SW 1271 (cell line): Measurements from ENCODE around the gene ADCYAP1R1.

ENCODE experiments used
- DNase-seq, 2 experiments: peaks; one replicate each; lab custom pipeline; 2025; lab: John Stamatoyannopoulos, UW

Gene ADCYAP1R1

DNA sequence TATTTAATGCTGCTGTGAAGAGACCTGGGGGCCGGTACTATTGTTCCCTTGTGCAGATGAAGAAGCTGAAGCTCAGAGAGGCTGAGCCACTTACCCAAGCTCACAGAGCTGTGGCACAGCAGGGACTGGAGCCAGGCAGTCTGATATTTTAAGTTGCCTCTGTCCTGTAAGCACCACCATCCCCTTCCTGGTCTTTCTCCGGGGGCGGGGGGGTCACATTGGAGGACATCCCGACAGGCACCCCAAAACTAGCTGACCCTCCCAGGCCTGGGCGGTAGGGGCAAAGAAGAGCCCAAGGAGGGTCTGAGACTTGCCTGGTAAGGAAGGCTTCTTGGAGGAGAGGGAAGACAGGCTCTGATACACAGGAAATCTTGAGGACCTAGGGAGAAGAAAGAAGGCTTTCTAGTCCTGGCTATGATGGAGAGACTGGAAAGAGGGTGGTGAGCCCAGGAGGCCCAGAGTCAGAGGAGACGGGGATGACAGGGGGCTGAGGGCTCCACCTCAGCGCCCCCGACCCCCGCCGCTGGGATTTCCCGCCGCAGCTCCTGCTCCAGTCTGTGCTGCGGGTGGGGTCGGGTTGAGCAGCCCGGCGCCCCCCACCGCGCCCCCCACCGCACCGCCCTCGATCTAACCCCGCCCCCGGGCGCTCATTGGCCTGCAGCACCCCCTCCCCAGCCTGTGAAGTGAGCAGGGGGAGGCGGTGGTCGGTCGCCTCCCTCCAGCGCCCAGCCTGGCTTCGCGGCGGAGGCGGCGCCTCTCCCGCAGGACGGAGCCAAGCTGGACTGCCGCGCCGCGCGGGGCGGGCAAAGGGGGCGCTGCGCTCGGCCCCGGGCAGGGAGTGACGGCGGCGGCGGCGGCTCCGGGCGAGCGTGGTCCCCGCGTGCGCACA, at the start of gene ADCYAP1R1:
TSS of gene ADCYAP1R1 (plus strand) at position 711 of the 889 bp plus-strand sequence. CDS start 10,957 bp downstream, outside the sequence.
- DNase-seq: no peak

DNA sequence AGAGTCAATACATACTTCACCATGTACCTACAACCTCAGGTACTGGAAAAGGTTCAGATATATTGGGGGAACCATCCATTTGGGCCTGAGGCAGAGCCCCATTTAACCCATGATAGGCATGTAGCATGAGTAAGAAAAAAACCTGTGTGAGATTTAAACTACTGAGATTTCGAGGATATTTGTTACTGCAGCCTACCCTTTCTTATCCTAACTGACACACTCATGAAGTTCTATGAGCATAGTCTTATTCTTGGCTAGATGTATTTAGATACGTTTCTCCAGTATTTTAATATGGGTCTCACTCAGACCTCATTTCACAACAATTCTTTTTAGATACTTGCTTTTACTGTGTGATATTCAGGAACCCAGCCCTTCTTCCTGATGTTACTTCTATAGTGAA, 49.0 kb upstream of the ADCYAP1R1 start:
- no peak for DNase-seq

DNA sequence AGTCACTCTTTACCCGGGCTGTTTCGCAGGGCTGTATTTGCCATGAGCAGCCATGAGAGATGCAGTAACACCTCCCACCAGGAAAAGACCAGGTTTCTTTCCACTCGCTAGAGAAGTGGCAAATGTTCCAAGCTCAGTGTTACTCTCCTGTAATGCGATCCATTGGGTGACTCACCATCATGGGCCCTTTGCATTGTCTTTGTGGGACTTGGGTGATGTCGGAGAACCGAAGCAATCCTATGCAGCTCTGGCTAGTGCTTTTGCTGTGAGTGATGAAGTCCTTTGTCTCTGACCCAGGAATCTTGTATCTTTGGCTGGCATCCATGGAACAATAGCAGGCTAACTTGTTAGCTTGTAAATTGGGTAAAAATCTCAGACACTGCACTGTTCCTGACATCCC, 48.4 kb upstream of the ADCYAP1R1 start:
- DNase-seq: no peak

DNA sequence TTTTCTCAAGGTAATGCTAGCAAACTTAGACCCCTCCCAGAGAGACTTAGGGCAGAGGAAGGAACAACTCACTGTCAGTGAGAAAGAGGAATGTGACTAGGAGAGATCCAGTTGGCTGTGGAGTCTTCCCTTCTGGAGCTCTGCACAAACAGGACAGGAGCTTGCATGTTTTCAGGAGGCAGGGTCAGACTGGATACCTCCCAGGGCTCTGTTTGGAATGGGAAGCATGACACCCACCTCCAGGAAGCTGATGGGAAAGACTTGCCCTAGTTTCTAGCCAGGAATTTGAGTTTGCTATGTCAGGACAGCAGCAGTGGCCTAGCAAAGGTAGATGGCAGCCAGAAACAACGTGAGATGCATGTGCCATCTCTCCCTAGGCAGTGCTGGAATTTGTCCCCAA, 47.7 kb upstream of the ADCYAP1R1 start:
- DNase-seq: no peak

DNA sequence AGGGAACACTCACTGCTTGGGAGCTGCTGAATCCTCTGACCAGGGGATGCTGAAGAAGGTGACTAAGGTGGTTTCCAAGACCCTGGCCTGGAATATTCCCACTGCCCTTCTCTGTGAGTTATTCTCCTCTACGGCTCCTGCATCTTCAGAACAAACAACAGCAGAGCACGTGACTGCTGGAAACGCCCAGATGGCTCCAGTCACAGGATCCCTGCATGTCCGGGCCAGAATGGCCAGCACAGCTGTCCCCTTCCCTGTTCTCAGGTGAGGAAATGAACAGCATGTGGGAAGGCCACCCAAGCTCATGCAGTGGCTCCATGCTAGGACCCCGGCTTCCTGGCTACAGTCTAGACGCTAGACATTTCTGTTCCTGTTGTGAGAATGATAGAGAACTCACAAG, 45.3 kb upstream of the ADCYAP1R1 start:
- DNase-seq: no peak

DNA sequence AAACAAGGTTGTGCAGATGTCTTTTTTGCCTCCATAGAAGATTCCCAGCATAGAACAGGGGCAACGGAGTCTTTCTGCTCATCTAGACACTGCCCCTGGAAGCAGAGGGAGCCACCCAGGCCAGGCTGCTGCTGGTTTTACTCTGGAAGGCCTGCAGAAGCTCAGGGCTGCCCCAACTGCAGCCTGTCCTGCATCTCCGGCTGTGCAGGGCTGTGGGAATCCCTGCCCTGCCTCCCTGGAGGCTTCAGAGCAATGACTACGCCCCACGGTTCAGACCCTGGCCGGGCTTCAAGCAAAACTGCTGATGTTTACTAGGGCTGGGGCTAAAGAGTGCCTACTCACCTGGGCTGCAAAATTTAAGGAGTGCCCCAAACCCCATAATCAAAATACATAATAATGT, 44.5 kb upstream of the ADCYAP1R1 start:
- no peak for DNase-seq

DNA sequence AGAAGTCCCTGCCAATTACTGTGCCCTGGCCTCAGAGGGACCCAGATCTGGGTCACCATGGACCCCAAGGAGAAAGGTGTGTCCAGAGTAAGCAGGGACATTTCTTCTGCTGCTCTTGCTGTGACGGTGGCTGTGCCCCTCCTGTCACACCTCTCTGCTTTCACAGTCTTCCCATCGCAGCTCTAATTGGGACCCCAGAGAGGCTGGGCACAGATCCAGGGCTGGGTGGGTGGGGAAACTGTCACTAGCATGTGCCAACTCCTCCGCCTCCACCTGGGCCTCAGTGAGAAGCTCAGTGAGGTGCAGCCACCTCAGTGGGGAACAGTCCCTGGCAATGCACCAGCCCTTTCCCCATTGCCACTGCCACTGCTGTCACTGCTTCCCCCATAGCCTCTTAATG, 37.3 kb upstream of the ADCYAP1R1 start:
- DNase-seq: no peak

DNA sequence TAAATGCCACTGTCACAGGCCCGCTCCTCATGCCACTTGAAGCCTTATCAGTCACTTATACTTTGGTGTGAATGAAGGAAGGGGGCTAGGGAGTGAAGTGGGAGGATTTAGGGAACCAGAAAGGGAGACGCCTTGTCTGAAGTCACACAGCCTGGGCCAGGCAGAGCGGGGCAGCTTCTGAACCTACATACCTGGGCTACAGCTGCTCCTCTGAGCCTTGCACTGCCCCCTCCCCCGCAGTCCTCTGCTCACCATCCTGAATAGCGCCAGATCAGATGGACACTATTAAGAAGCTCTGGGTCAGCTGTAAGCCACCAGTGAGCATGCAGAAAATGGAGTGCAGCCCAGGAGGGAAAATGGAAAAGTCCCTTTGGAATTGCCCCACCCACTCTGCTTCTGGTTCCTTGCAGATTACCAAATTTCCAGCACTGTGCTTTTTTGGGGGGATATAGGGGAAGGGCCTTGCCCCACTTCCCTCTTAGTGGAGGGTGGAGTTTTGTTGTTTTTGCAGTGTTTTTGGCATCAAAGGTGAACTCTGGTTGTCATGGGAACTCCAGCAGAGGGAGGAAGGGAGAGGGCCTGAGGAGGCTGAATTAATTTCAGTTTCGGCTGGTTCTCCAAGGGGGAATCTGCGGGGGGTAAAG, 35.0 kb upstream of the ADCYAP1R1 start:
- no peak for DNase-seq

DNA sequence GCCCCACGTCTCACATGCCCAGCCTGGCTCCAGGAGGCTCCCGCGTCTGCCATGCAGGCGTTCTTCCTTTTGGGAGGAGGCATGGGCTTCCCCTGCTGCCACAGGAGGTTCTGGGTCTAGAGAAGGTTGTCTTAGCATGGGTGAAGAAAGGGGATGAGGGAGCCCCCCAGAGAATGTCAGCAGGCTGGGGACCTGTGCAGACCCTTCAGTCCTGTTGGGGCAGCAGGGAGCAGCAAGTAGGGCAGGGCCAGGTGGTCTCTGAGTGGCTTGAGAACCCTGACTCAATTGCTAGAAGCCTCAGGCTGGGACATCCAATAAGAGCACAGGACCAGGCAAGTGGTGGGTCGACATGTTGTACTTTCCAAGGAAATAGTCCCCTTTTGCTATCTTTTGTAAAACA, 34.4 kb upstream of the ADCYAP1R1 start:
- no peak for DNase-seq

DNA sequence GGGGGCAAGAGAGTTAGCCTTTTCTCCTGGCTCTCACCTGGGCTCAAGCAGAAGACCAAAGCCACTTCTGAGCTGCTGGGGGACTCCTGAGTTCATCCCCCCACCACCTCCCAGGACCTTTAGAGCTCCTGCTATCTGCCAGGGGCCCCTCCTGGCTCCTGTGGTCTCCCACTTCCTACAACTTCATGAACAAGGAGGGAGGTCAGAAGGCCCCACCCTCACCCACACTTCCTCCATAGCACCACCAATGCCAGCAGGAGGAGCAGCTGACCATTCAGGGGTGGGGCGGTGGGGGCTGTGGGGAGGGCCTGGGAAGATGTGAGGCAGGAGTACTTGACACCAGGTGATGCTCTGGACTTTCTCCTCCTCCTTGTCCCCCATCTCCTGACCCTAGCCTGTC, 32.6 kb upstream of the ADCYAP1R1 start:
- no peak for DNase-seq

DNA sequence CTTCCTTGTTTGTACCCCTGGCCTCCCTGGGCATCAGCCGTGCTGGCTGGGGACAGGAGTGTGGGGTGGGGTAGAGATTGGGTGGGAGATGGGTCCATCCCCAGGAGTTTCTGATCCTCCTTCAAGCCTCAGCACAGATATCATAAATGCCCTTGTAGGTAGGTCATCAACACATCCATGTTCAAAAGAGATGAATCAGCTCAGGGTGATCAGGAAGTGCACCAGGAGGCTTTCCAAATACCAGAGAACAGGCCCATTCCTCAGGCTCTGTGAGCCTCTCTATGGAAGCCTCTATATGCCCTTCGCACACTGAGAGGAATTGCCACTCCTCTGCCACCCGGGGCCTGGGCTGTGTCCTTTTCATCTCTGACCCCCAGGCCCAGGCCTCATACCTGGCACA, 31.9 kb upstream of the ADCYAP1R1 start:
- no peak for DNase-seq

DNA sequence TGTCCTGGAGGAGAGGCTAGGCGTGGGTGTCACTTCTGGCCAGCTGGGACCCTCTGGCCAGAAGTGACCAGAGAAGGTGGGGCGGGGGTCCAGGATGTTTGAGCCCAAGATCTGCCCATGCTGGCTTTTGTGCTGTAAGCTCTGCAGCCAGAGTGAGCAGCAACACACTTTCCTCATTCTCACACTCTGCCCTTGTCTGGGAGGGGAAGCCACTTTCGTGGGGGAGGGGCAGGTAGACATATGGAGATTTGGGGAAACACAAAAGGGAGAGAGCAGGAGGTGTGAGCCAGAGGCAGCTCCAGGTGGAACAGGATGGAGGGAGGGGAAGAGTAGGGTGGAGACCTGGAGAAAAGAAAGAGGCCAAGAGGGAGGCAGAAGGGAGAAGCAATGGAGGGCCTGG, 31.5 kb upstream of the ADCYAP1R1 start:
- DNase-seq: no peak

DNA sequence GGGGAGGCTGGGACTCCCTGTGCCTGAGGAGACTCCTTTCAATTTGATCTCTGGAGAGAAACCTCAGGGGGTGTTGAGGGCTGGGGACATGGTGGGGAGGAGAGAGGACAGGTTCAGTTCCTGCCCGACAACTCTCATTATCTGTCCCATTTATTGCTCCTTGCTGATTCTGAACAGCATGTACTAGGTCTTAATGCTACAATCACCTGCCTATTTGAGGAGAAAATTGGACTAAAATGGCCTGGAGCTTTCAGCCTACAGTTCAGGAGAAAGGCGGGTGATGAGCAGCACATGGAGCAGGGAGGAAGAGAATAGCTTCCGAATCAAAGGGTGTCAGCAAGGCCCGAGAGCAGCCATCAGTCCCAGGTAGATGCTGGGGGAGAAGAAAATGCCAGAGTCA, 30.0 kb upstream of the ADCYAP1R1 start:
- no peak for DNase-seq

DNA sequence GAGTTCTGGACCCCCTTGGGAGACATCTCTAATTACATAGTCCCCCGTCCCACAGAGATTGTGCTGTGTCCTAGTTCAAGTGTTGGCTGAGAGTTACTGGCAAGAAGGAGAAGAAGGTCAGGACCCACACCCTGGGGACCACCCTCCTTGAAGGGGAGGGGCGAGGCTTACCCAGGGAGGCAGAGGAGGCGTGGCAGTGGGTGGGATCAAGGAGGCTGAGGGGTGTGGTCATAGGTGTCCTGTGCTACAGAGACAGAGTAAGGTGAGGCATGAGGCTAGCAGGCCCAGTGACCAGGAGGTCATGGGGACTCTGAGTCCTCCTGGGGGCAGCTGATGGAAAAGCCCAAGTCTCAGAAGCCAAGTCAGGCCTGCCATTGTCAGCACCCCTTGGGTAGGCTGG, 29.4 kb upstream of the ADCYAP1R1 start:
- DNase-seq: no peak

DNA sequence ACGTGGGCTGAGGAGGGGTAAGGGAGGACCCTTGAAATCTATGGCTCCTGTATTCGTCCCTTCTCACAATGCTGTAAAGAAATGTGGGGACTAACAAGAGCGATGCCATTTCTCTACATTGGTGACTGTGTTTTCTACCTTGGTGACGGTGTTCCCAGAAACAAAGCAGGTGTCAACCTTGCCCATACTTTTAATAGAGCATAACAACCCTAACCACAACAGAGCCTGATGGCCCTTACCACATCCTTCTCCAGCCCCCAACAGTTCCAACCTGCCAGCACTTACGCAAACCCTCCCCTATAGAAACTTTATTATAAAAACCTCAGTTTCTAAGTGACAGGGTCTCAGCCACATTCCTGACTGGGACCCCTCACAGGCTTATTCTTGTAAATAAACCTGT, 28.2 kb upstream of the ADCYAP1R1 start:
- no peak for DNase-seq

DNA sequence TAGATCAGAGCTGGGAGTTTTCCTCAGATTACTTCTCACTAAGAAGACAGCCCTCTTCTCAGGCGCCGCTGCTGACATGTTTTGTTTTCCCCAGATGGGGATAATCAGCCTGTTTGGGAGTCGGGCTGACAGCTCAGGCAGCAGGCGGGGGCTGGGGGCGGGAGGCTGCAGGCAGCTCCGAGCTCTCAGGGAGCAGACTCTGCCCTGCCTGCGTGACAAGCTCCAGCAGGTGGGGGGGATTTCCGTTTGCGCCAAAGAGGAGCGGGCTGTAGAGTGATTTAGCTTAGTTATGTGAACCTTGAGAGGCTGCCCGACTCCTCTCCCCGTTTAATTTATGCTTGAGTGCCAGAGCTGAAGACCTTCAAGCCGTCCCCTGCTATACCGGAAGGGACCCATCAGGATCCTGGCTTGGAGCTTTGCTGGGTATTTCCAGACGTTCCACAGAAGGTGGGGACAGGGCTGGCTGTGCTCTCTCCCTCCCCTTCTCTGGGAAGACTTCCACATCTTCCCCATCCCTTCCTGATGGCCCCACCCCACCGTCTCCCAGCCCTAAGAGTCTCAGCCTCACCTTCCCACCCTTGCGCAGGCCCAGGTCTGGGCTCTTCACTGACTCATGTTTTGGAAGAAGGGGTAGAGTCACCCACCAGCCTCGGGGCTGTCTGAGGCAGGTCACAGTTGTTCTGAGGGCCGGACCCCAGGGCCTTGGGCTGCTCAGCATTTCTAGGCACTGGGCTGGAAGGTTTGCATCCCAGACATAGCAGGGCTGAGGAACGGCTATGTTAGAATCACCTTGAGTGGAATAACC, 24.7 kb upstream of the ADCYAP1R1 start:
- DNase-seq: no peak

DNA sequence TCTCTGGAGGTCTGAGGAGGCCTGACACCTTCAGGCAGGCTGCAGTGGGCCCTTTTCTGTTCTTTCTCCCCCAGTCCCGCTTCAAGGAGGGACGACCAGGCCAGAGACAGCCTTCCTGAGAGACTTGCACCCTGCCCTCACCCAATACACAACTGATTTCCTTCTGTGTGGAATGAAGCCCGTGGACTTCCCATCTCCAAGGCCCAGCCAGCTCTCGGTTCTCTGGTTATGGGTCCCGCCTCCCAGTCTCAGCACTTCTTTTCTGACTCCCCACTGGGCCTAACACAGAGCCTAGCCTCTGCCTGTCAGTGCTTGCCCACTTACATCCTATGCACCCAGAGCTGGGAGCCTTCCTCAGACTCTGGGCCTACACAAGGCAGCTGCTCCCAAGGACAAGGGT, 24.1 kb upstream of the ADCYAP1R1 start:
- no peak for DNase-seq

DNA sequence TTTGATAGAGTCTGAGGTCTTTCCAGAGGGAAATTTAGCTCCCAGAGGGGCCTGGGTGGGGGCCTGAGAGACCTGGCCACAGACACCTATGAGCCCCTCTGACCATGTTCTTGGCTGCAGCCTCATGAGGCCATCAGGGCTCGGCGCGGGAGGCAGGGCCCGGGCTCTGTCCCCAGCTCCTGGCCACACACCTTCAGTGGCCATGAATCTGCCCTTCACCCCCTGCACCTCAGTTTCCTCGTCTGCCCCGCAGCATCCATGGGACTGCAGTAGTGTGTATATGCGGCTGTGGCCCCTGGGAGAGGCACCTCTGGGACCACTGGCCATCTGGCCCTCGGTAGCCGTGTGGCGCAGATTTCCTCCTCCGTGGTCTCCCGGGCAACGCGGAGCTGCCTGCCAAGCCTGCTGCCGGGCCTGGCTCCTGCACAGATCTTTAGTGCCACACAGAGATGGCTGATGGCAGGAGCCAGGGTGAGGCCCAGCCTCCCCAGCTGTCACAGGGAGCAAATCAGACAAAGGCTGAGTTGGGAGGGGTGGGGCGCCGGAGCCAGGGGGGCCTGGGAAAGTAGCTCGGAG, 23.6 kb upstream of the ADCYAP1R1 start:
- no peak for DNase-seq

DNA sequence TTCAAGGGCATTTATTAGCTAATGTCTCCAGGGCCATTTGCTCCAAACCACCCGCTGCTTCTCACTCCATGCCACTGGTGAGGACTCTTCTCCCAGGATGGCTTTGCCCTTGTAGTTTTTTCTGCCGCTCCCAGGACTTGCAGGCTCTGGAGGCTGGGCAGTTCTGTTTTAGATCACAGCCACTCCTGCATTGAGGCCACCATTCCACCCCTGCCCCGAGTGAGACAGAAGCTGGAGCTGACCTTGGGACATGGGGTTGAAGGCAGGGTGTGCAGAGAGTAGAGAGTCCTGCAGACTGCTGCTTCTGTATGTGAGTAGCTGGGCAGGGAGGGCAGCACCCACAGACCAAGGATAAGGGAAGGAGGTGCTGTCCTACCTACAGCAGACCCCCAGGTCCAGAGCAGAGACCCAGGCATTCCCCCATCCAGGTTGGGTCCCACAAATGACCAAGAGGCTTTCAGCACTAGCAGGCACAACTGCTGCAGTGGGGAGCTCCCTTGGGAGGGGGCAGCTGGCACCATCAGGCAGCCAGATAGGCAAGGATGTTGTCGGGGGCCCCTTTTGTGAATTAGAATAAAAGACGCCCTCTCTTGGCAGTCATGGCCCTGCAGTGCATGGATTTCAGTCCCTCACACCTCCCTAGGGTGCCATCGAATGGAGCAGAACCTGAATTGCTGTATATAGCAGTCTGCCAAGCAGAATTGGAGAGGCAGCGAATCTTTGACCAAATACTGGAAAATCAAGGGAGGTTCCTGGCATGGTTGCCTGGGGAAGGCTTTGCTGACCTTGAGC, 22.7 kb upstream of the ADCYAP1R1 start:
- DNase-seq: no peak

DNA sequence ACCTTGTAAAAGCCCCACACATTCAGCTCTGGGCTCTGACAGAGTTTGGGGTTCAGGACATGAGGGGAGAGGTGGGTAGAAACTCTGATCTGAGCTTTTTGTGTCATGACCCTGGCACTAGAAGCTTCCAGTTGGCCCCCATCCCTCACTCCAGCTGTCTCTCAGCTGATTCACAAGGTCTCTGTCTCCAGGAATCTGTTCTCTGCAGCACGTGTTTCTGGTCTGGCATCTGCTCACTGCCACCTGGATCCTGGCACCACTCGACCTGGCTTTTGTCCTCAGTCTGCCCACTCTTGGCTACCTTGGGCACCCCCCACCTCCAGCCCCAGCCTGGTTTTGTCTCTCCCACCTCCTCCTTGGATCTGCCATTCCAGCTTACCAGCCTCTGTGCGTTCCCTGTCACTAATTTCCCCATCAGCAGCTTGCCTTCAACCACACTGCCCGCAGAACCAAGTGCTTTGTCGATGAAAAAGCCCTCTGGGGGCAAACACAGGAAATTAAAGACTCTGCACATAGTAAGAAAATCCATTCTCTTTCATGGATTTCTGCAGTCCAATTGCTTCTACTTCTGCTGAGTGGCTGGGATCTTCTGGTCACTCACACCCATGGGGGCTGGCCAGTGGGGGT, 18.3 kb upstream of the ADCYAP1R1 start:
- DNase-seq: no peak

DNA sequence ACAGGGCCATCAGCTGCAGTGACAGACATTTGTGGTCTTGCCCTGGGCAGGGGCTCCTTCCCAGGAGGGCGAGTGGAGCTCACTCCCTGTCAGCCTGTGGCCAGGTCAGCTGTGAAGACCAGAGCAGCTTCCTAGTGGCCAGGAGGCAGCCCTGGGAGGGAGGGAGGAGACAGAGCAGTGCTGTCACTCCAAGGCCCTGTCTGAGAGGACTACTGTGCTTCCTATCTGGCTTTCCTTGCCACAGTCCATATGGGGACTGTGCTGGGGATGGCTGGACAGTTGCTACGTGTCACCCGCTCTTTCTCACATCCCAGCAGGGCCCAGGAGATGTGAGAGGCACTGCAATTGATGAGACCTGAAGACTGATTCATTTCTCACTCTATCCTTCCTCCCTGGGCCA, 15.2 kb upstream of the ADCYAP1R1 start:
- DNase-seq: no peak
